B cell (primary cell): ENCODE results near the gene CST1. TPM values are rescaled to one million over a fixed set of nuclear protein-coding genes. Genes with fewer than 3 reads are reported as not detected.
A peak's percentile ranks its signal among the peaks of the same experiment; 100 is the strongest.
"Not testable (repeated sequence)": the region's sequence is repeated elsewhere in the genome, so short reads cannot be mapped to it uniquely, and the experiment has no call there.

ENCODE experiments used
- ATAC-seq: fragments of 200-7000 bp; cut with Tn5 transposase; one replicate; pipeline ENCODE4 v1.10.0; 2021; ENCODE audit warnings: low read depth, mild to moderate bottlenecking, moderate number of reproducible peaks, moderate library complexity
- CTCF ChIA-PET: fragments of 350-600 bp; sonication (Branson Sonifier 250); formaldehyde crosslinking; loops from one replicate; lab custom pipeline; 2021; ENCODE audit warnings: antibody characterized with exemption, inconsistent platforms; lab: Charles Lee
- POLR2A ChIA-PET: fragments of 350-600 bp; sonication (Branson Sonifier 250); formaldehyde crosslinking; loops from one replicate; lab custom pipeline; 2021; ENCODE audit warnings: antibody characterized with exemption; lab: Charles Lee
- DNase-seq: peaks from one replicate; pipeline ENCODE4 v3.0.0; 2013
- H2AFZ ChIP-seq: 2 replicates; pipeline ENCODE4 v1.6.1; 2012; ENCODE audit warnings: mild to moderate bottlenecking, low read depth, low read length; ENCODE audit not compliant: insufficient read depth, poor library complexity, severe bottlenecking
- H3K27ac ChIP-seq, 2 donors: 1 replicate in 1 of 2; 2 replicates in 1 of 2; pipeline ENCODE4 v1.5.1; 2012 to 2013; ENCODE audit warnings: low read length in 2 of 2, mild to moderate bottlenecking in 2 of 2, moderate library complexity in 1 of 2
- H3K27me3 ChIP-seq, 4 experiments: fragments of 200-600 bp in 1 of 4; sonication (generic) in 1 of 4; replicated peaks in 1 of 4; 1 replicate in 2 of 4; 2 replicates in 2 of 4; pipeline versions ENCODE4 v1.6.1 to v1.7.0; 2013 to 2016; ENCODE audit warnings: low read length in 3 of 4, mild to moderate bottlenecking in 2 of 4, mixed read lengths in 1 of 4, moderate library complexity in 1 of 4; ENCODE audit not compliant: insufficient read depth in 4 of 4, control insufficient read depth in 3 of 4; ENCODE audit errors: control extremely low read depth in 1 of 4
- H3K36me3 ChIP-seq, 2 experiments: replicated peaks in 1 of 2; 1 replicate in 1 of 2; 2 replicates in 1 of 2; pipeline versions ENCODE4 v1.6.1 to v1.7.1; 2013; ENCODE audit warnings: low read length in 1 of 2; ENCODE audit not compliant: insufficient read depth in 2 of 2, control insufficient read depth in 1 of 2; ENCODE audit errors: control extremely low read depth in 1 of 2, extremely low read depth in 1 of 2
- H3K4me1 ChIP-seq, 2 donors: fragments of 200-600 bp in 1 of 2; sonication (generic) in 1 of 2; 1 replicate in 1 of 2; 2 replicates in 1 of 2; pipeline versions ENCODE4 v1.5.1 to v1.6.1; 2013 to 2017; ENCODE audit warnings: low read length in 2 of 2; ENCODE audit not compliant: control insufficient read depth in 2 of 2, insufficient read depth in 2 of 2
- H3K4me2 ChIP-seq: replicated peaks from 2 replicates; pipeline ENCODE3; 2012; ENCODE audit warnings: mild to moderate bottlenecking, low read depth, low read length; ENCODE audit not compliant: poor library complexity, severe bottlenecking
- H3K4me3 ChIP-seq, 5 experiments: fragments of 200-600 bp in 1 of 5; sonication (generic) in 1 of 5; 1 replicate in 3 of 5; 2 replicates in 2 of 5; pipeline versions ENCODE4 v1.5.1 to v1.7.0; 2011 to 2016; ENCODE audit warnings: low read length in 4 of 5, mild to moderate bottlenecking in 4 of 5, low read depth in 2 of 5, control low read depth in 1 of 5, moderate library complexity in 1 of 5; ENCODE audit not compliant: insufficient read depth in 1 of 5; ENCODE audit errors: control extremely low read depth in 1 of 5, extremely low read depth in 1 of 5
- H3K79me2 ChIP-seq: fragments of 200-600 bp; sonication (generic); one replicate; pipeline ENCODE4 v1.6.0; 2016; ENCODE audit warnings: low read length; ENCODE audit not compliant: control insufficient read depth, insufficient read depth
- H3K9ac ChIP-seq: fragments of 200-600 bp; sonication (generic); 2 replicates; pipeline ENCODE4 v1.6.1; 2017; ENCODE audit warnings: mild to moderate bottlenecking, low read length, moderate library complexity
- H3K9me3 ChIP-seq, 3 donors: one replicate each; pipeline versions ENCODE4 v1.6.1 to v1.7.1; 2013; ENCODE audit warnings: low read length in 2 of 3; ENCODE audit not compliant: control insufficient read depth in 2 of 3, insufficient read depth in 1 of 3; ENCODE audit errors: control extremely low read depth in 1 of 3
- H4K20me1 ChIP-seq: 2 replicates; pipeline ENCODE4 v1.6.0; 2012; ENCODE audit warnings: mild to moderate bottlenecking, low read length; ENCODE audit not compliant: insufficient read depth, control insufficient read depth, poor library complexity, severe bottlenecking
- H3K27ac Mint-ChIP-seq: one replicate; pipeline ENCODE4 v1.8.0; 2021; ENCODE audit warnings: mixed read lengths
- H3K27me3 Mint-ChIP-seq: one replicate; pipeline ENCODE4 v1.8.0; 2021; ENCODE audit warnings: mixed read lengths
- H3K4me1 Mint-ChIP-seq: one replicate; pipeline ENCODE4 v1.8.0; 2021; ENCODE audit warnings: mixed read lengths
- H3K4me3 Mint-ChIP-seq: one replicate; pipeline ENCODE4 v1.8.0; 2021; ENCODE audit warnings: mixed read lengths
- H3K9me3 Mint-ChIP-seq: one replicate; pipeline ENCODE4 v1.8.0; 2022; ENCODE audit warnings: mixed read lengths; ENCODE audit not compliant: insufficient read depth
- EZH2 ChIP-seq: IDR thresholded peaks from 2 replicates; pipeline ENCODE4 v1.6.1; 2012; ENCODE audit warnings: borderline replicate concordance, low read depth, mild to moderate bottlenecking, moderate library complexity, low read length; ENCODE audit not compliant: insufficient read depth, poor library complexity, severe bottlenecking
- WGBS: methylation state at CpG from one replicate; pipeline ENCODE4 v1.1.5; 2013; ENCODE audit warnings: missing lambda C conversion rate; ENCODE audit not compliant: insufficient coverage; 5-methylcytosine and 5-hydroxymethylcytosine counted together
- intact Hi-C: fragments of 100-400 bp; cut with micrococcal nuclease; formaldehyde crosslinking; loops from one replicate; pipeline ENCODE4 v1.10.0; 2022
- polyA plus RNA-seq: library from polyadenylated mRNA; depleted of rRNA; stranded (reverse); fragments of >200 nt; gene quantifications from 2 replicates; pipeline ENCODE4 v1.2.3, GENCODE V29; 2012
- total RNA-seq, 2 donors: library from RNA; stranded (reverse); fragments of 120-200 nt in 1 of 2; gene quantifications; 1 replicate in 1 of 2; 2 replicates in 1 of 2; pipeline versions ENCODE4 v1.2.3 to v1.2.4, GENCODE V29; 2013 to 2022
- TF ChIP-seq, protein P1 (sequence below): fragments of 200-600 bp; IDR thresholded peaks from one replicate; pipeline ENCODE4 v1.8.0; 2022; ENCODE audit warnings: antibody characterized with exemption, mild to moderate bottlenecking

The CST1 gene
- total and polyA plus RNA-seq, 2 donors (not counting 1 experiment from before 2014, with no cell fraction given), result not detected

DNA sequence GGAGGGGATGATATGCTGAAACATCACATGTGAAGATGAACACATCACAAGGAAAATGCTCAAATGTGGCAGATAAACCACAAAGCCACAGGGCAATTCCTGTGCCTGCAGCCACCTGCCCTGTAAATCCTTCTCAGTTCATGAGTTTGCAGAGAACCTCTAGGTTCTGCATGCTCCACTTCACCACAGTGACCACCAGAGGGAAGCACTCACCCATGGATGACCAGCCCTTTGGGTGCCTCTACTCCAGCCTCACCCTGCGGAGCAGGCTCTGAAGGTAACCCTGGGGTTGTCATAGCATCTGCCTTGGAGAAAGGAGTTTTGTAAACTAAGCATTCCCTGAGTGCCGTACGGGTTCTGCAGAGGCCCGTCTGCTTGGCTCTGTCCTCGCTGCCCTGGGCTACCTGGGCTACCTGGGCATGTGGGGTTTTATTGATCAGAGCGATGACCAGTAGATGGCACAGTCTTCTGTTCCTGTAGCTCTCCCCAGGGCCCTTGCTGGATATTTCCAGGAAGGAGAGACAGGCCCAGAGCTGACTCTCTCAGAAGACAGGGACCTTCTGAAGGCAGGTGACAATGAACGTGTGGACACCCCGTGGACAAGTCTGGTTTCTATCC is 31.7 kb upstream of the CST1 start:
- Histone ChIP-seq H3K4me2 (no peak overlapping the region), H3K4me3 (no peak overlapping the region), H3K79me2 (no peaks in the 10 kb centered on the region), H3K9ac (no peak overlapping the region), H3K27ac (no peak overlapping the region), H2AFZ (no peak overlapping the region), H3K27me3 (no peaks in the 10 kb centered on the region), H3K9me3 (no peaks in the 10 kb centered on the region), H3K4me1 (no peaks in the 10 kb centered on the region), H4K20me1 (no peaks in the 10 kb centered on the region), H3K36me3 (no peaks in the 10 kb centered on the region)
- ChIA-PET POLR2A (no interaction called here), CTCF (no interaction called here)
- no peak for DNase-seq
- TF ChIP-seq EZH2, result no peak
- TF ChIP-seq, protein P1, sequence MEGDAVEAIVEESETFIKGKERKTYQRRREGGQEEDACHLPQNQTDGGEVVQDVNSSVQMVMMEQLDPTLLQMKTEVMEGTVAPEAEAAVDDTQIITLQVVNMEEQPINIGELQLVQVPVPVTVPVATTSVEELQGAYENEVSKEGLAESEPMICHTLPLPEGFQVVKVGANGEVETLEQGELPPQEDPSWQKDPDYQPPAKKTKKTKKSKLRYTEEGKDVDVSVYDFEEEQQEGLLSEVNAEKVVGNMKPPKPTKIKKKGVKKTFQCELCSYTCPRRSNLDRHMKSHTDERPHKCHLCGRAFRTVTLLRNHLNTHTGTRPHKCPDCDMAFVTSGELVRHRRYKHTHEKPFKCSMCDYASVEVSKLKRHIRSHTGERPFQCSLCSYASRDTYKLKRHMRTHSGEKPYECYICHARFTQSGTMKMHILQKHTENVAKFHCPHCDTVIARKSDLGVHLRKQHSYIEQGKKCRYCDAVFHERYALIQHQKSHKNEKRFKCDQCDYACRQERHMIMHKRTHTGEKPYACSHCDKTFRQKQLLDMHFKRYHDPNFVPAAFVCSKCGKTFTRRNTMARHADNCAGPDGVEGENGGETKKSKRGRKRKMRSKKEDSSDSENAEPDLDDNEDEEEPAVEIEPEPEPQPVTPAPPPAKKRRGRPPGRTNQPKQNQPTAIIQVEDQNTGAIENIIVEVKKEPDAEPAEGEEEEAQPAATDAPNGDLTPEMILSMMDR, result peak; percentile 13
- ATAC-seq, result no peak
- H3K27ac Mint-ChIP-seq, result no peak overlapping the region
- H3K9me3 Mint-ChIP-seq, result no peaks in the 10 kb centered on the region
- 39% methylated on average over 7 of the region's 8 CpGs for WGBS
- no peak overlapping the region for H3K4me3 Mint-ChIP-seq
- H3K4me1 Mint-ChIP-seq, result no peaks in the 10 kb centered on the region
- no peaks in the 10 kb centered on the region for H3K27me3 Mint-ChIP-seq
- intact Hi-C loops, result no loop called here

DNA sequence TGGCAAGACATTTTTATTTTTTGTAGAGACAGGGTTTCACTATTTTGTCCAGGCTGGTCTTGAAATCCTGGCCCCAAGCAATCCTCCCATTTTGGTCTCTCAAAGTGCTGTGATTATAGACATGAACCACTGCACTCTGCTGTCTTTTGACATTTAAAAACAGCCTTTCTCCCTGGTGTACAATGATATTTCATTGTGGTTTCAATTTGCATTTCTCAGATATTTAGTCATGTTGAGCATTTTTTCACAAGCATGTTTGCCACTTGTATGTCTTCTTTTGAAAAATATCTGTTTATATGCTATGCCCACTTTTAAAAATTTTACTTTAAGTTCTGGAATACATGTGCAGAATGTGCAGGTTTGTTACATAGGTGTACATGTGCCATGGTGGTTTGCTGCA is 27.9 kb upstream of the CST1 start:
- H3K4me1 Mint-ChIP-seq, H3K9me3 ChIP-seq, CTCF ChIA-PET: not testable (repeated sequence)

DNA sequence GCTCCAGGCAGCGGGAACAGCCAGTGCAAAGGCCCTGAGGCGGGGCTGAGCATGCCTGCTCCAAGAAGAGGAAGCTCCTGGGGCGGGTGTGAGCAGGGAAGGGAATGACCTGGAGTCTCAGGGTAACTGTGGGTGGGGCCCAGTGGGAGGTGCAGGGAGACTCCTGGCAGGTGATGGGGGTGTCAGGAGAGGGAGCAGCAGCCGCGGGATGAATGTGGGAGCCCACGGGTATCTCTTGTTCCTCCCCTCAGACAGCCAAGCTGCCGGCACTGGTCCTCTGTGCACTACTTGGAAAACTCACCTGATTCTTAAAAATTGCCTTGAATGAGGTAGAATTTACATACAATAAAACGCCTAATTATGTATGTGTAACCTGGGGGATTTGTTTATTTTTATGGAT is 26.6 kb upstream of the CST1 start:
- WGBS, result no CpG with 5 or more reads among the region's 8 CpGs
- intact Hi-C loops, H3K27me3 Mint-ChIP-seq: not testable (repeated sequence)

More for the DNA sequence above, 27.9 kb upstream of the CST1 start:
- H3K79me2 ChIP-seq, H3K4me2 ChIP-seq, H3K27ac ChIP-seq, intact Hi-C loops, DNase-seq, ATAC-seq, H3K36me3 ChIP-seq, H3K27me3 ChIP-seq, H2AFZ ChIP-seq, H3K4me3 ChIP-seq, H3K4me3 Mint-ChIP-seq, H3K4me1 ChIP-seq, H4K20me1 ChIP-seq, H3K9me3 Mint-ChIP-seq, H3K9ac ChIP-seq, H3K27ac Mint-ChIP-seq, POLR2A ChIA-PET, H3K27me3 Mint-ChIP-seq: not testable (repeated sequence)

More for the DNA sequence above, 26.6 kb upstream of the CST1 start:
- H3K9me3 ChIP-seq, H3K4me3 ChIP-seq, H3K27ac Mint-ChIP-seq, H4K20me1 ChIP-seq, ATAC-seq, H3K4me1 Mint-ChIP-seq, H3K4me3 Mint-ChIP-seq, H3K4me2 ChIP-seq, H3K9me3 Mint-ChIP-seq, POLR2A ChIA-PET, H3K27me3 ChIP-seq, CTCF ChIA-PET, H3K9ac ChIP-seq, H2AFZ ChIP-seq, H3K27ac ChIP-seq, DNase-seq, H3K36me3 ChIP-seq, H3K79me2 ChIP-seq, H3K4me1 ChIP-seq: not testable (repeated sequence)
